HepG2 (cell line): ENCODE data around the gene SYT9. TPM values are rescaled to one million over a fixed set of nuclear protein-coding genes. Genes with fewer than 3 reads are reported as not detected.
A peak's percentile ranks its signal among the peaks of the same experiment; 100 is the strongest.

Source experiments
- ATAC-seq: fragments of 200-7000 bp; cut with Tn5 transposase; 3 replicates; pipeline ENCODE4 v1.9.1; 2020; ENCODE audit warnings: mild to moderate bottlenecking, moderate library complexity
- BruUV-seq: library from RNA; stranded (reverse); fragments of 400-500 nt; replicated peaks from 2 replicates; lab custom pipeline; 2021; lab: Mats Ljungman, UMichigan
- CTCF ChIA-PET: fragments of 300-600 bp; formaldehyde crosslinking; extraction: SDS; loops from one replicate; lab custom pipeline; 2021; ENCODE audit warnings: low total read pairs, inconsistent platforms, low intra/inter-chr PET ratio; lab: Yijun Ruan, JAX
- POLR2A ChIA-PET: fragments of 350-600 bp; sonication (Branson Sonifier 250); formaldehyde crosslinking; loops from one replicate; lab custom pipeline; 2020; ENCODE audit warnings: antibody characterized with exemption, inconsistent platforms; lab: Yijun Ruan, JAX
- DNase-seq: peaks from one replicate; pipeline ENCODE4 v3.0.0-alpha.2; 2015; ENCODE audit warnings: low spot score
- FAIRE-seq: peaks from 3 replicates; lab custom pipeline; 2011; peaks lifted over from hg19 to GRCh38; lab: Jason Lieb, UNC
- H2AFZ ChIP-seq: one replicate; pipeline ENCODE4 v1.6.1; 2011; ENCODE audit warnings: low read length, inconsistent platforms
- H3K27ac ChIP-seq: fragments of 300-600 bp; 3 replicates; pipeline ENCODE4 v1.8.0; 2011; ENCODE audit warnings: mixed run types, mild to moderate bottlenecking, mixed read lengths, low read length, inconsistent platforms; ENCODE audit not compliant: insufficient read depth; ENCODE audit errors: extremely low read length
- H3K27me3 ChIP-seq, 2 experiments: fragments of 200-600 bp in 1 of 2; 2 replicates in 1 of 2; 3 replicates in 1 of 2; pipeline versions ENCODE4 v1.6.0 to v1.8.0; 2011; ENCODE audit warnings: low read length in 2 of 2, mild to moderate bottlenecking in 2 of 2, moderate library complexity in 2 of 2, inconsistent platforms in 1 of 2; ENCODE audit not compliant: insufficient read depth in 2 of 2, control insufficient read depth in 1 of 2
- H3K36me3 ChIP-seq, 2 experiments: fragments of 200-600 bp in 1 of 2; replicated peaks in 1 of 2; 2 replicates in 1 of 2; 3 replicates in 1 of 2; pipeline versions ENCODE4 v1.5.1 to v1.8.0; 2011; ENCODE audit warnings: low read length in 2 of 2, inconsistent platforms in 1 of 2; ENCODE audit not compliant: insufficient read depth in 2 of 2, control insufficient read depth in 1 of 2
- H3K4me1 ChIP-seq: 2 replicates; pipeline ENCODE4 v1.5.1; 2012; ENCODE audit warnings: low read length, inconsistent platforms; ENCODE audit not compliant: insufficient read depth
- H3K4me2 ChIP-seq: 2 replicates; pipeline ENCODE4 v1.6.0; 2011; ENCODE audit warnings: low read depth, low read length, inconsistent platforms
- H3K4me3 ChIP-seq, 3 experiments: fragments of 200-600 bp in 1 of 3; sonication (generic), shearing (Covaris generic) in 1 of 3; replicated peaks in 1 of 3; 2 replicates each; pipeline ENCODE4 v1.5.1; 2011 to 2016; ENCODE audit warnings: low read length in 3 of 3, inconsistent platforms in 2 of 3, low read depth in 2 of 3, mild to moderate bottlenecking in 2 of 3, control low read depth in 1 of 3, mixed read lengths in 1 of 3; ENCODE audit not compliant: insufficient read depth in 1 of 3
- H3K79me2 ChIP-seq: one replicate; pipeline ENCODE4 v1.6.1; 2011; ENCODE audit warnings: low read length, inconsistent platforms; ENCODE audit not compliant: insufficient read depth
- H3K9ac ChIP-seq: 2 replicates; pipeline ENCODE4 v1.6.0; 2011; ENCODE audit warnings: mild to moderate bottlenecking, low read depth, low read length, inconsistent platforms; ENCODE audit not compliant: insufficient read depth
- H3K9me3 ChIP-seq: 2 replicates; pipeline ENCODE4 v1.5.1; 2012; ENCODE audit warnings: mild to moderate bottlenecking, low read length
- H4K20me1 ChIP-seq: 2 replicates; pipeline ENCODE4 v1.6.0; 2011; ENCODE audit warnings: inconsistent platforms, mild to moderate bottlenecking, low read length, moderate library complexity; ENCODE audit not compliant: insufficient read depth
- MIER2 ChIP-seq: IDR thresholded peaks from 2 replicates; pipeline ENCODE4 v1.6.1; 2016; ENCODE audit warnings: missing biosample characterization, missing genetic modification reagents
- PHF8 ChIP-seq: sonication (generic); formaldehyde crosslinking; IDR thresholded peaks from 2 replicates; pipeline ENCODE4 v1.5.0; 2020; ENCODE audit warnings: missing genetic modification reagents
- TBL1XR1 ChIP-seq: fragments of 150-350 bp; IDR thresholded peaks from 2 replicates; pipeline ENCODE4 v1.6.1; 2014; ENCODE audit warnings: borderline replicate concordance, low read length; ENCODE audit not compliant: partially characterized antibody
- ZNF264 ChIP-seq: sonication (generic); formaldehyde crosslinking; IDR thresholded peaks from 2 replicates; pipeline ENCODE4 v1.4.0; 2020; ENCODE audit warnings: missing genetic modification reagents
- ZNF569 ChIP-seq: sonication (generic); formaldehyde crosslinking; IDR thresholded peaks from 2 replicates; pipeline ENCODE4 v1.5.0; 2020; ENCODE audit warnings: mild to moderate bottlenecking, missing genetic modification reagents, moderate library complexity, borderline replicate concordance
- WGBS: methylation state at CpG from one replicate; pipeline ENCODE4 v1.1.6; 2017; ENCODE audit warnings: low lambda C conversion rate; 5-methylcytosine and 5-hydroxymethylcytosine counted together
- in situ Hi-C: cut with HindIII; loops from 2 replicates; pipeline ENCODE4 v1.10.0; 2017; ENCODE audit warnings: low pct_unique_long_range_greater_than_20kb; ENCODE audit not compliant: extremely low pct_ligation_motif_present
- intact Hi-C: fragments of 100-400 bp; cut with micrococcal nuclease; formaldehyde crosslinking; loops from one replicate; pipeline ENCODE4 v1.10.0; 2022; ENCODE audit not compliant: unreplicated experiment
- polyA plus RNA-seq, 8 experiments: library from polyadenylated mRNA; depleted of rRNA in 3 of 8; stranded (reverse) in 7 of 8; unstranded in 1 of 8; fragments of >200 nt; fragmentation: Illumina TruSeq in 4 of 8; extraction: Trizol in 4 of 8; gene quantifications; 2 replicates each; pipeline versions ENCODE4 v1.2.1 to v1.2.3, GENCODE V29; 2011 to 2016; ENCODE audit warnings: low read depth in 4 of 8, missing spikeins in 1 of 8, mixed read lengths in 1 of 8; ENCODE audit not compliant: insufficient read depth in 1 of 8
- total RNA-seq, 5 experiments: library from RNA; depleted of rRNA; stranded (reverse); fragments of >200 nt; fragmentation: Illumina TruSeq; extraction: Trizol; gene quantifications; 2 replicates each; pipeline ENCODE4 v1.2.3, GENCODE V29; 2016; ENCODE audit warnings: low read depth in 1 of 5
- TF ChIP-seq, protein P1 (sequence below), 2 experiments: IDR thresholded peaks; 2 replicates each; pipeline ENCODE4 v1.6.1; 2011 to 2012; ENCODE audit warnings: low read length in 2 of 2, borderline replicate concordance in 1 of 2, low read depth in 1 of 2, mild to moderate bottlenecking in 1 of 2, moderate library complexity in 1 of 2
- TF ChIP-seq, protein P2 (sequence below): sonication (generic); formaldehyde crosslinking; IDR thresholded peaks from 2 replicates; pipeline ENCODE4 v1.8.1; 2023; ENCODE audit warnings: mild to moderate bottlenecking, inconsistent platforms, moderate library complexity, missing genetic modification reagents, borderline replicate concordance
- TF ChIP-seq, protein P3 (sequence below), 2 experiments: sonication (generic) in 1 of 2; formaldehyde crosslinking in 1 of 2; IDR thresholded peaks; 2 replicates each; pipeline versions ENCODE4 v1.4.0 to v1.6.1; 2018 to 2020; ENCODE audit warnings: missing genetic modification reagents in 2 of 2, borderline replicate concordance in 1 of 2, low read depth in 1 of 2, mild to moderate bottlenecking in 1 of 2, missing biosample characterization in 1 of 2

SYT9 gene
- total and polyA plus RNA-seq, 2 of the 13 experiments (the other 11 are each of a cell fraction or from before 2014, with no cell fraction given) = not detected

- H3K36me3 ChIP-seq = no peaks in the 10 kb centered on the region
- H3K27ac ChIP-seq = no peak overlapping the region
- no peaks in the 10 kb centered on the region for H3K9me3 ChIP-seq
- DNase-seq = no peak
- BruUV-seq = no TSS peak
- no peaks in the 10 kb centered on the region for H3K79me2 ChIP-seq
- no peak for ATAC-seq
- H3K4me1 ChIP-seq = no peaks in the 10 kb centered on the region
- TF ChIP-seq PHF8 (CRISPR knock-in tag) (no peak), TBL1XR1 (no peak), MIER2 (CRISPR knock-in tag) (0 out of 2 replicates have a peak, but pooled peaks have one; percentile 54), ZNF264 (CRISPR knock-in tag) (no peak), ZNF569 (CRISPR knock-in tag) (no peak)
- TF ChIP-seq, protein P1, sequence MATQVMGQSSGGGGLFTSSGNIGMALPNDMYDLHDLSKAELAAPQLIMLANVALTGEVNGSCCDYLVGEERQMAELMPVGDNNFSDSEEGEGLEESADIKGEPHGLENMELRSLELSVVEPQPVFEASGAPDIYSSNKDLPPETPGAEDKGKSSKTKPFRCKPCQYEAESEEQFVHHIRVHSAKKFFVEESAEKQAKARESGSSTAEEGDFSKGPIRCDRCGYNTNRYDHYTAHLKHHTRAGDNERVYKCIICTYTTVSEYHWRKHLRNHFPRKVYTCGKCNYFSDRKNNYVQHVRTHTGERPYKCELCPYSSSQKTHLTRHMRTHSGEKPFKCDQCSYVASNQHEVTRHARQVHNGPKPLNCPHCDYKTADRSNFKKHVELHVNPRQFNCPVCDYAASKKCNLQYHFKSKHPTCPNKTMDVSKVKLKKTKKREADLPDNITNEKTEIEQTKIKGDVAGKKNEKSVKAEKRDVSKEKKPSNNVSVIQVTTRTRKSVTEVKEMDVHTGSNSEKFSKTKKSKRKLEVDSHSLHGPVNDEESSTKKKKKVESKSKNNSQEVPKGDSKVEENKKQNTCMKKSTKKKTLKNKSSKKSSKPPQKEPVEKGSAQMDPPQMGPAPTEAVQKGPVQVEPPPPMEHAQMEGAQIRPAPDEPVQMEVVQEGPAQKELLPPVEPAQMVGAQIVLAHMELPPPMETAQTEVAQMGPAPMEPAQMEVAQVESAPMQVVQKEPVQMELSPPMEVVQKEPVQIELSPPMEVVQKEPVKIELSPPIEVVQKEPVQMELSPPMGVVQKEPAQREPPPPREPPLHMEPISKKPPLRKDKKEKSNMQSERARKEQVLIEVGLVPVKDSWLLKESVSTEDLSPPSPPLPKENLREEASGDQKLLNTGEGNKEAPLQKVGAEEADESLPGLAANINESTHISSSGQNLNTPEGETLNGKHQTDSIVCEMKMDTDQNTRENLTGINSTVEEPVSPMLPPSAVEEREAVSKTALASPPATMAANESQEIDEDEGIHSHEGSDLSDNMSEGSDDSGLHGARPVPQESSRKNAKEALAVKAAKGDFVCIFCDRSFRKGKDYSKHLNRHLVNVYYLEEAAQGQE (IDR thresholded peaks at IDR 0.05; ENCODE audit: borderline replicate concordance in 1 of 2, low read depth in 1 of 2, low read length in 2 of 2) = peak in 1 of 2 experiments; percentile 79; a peak in 3 of 4 replicates
- TF ChIP-seq, protein P2, sequence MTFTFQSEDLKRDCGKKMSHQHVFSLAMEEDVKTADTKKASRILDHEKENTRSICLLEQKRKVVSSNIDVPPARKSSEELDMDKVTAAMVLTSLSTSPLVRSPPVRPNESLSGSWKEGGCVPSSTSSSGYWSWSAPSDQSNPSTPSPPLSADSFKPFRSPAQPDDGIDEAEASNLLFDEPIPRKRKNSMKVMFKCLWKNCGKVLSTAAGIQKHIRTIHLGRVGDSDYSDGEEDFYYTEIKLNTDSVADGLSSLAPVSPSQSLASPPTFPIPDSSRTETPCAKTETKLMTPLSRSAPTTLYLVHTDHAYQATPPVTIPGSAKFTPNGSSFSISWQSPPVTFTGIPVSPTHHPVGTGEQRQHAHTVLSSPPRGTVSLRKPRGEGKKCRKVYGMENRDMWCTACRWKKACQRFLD (CRISPR knock-in tag) = no peak
- TF ChIP-seq, protein P3, sequence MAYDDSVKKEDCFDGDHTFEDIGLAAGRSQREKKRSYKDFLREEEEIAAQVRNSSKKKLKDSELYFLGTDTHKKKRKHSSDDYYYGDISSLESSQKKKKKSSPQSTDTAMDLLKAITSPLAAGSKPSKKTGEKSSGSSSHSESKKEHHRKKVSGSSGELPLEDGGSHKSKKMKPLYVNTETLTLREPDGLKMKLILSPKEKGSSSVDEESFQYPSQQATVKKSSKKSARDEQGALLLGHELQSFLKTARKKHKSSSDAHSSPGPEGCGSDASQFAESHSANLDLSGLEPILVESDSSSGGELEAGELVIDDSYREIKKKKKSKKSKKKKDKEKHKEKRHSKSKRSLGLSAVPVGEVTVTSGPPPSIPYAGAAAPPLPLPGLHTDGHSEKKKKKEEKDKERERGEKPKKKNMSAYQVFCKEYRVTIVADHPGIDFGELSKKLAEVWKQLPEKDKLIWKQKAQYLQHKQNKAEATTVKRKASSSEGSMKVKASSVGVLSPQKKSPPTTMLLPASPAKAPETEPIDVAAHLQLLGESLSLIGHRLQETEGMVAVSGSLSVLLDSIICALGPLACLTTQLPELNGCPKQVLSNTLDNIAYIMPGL (CRISPR knock-in tag; IDR thresholded peaks at IDR 0.05; ENCODE audit: borderline replicate concordance in 1 of 2, low read depth in 1 of 2) = no peak
- H3K9ac ChIP-seq = no peak overlapping the region
- ChIA-PET POLR2A (no interaction called here), CTCF (no interaction called here)
- intact Hi-C loops (no loop called here), in situ Hi-C loops (no loop called here)
- no peaks in the 10 kb centered on the region for H4K20me1 ChIP-seq
- H3K4me2 ChIP-seq = no peak overlapping the region
- no peak overlapping the region for H3K4me3 ChIP-seq
- 0% methylated on average over 2 of the region's 2 CpGs for WGBS
- no peak overlapping the region for H2AFZ ChIP-seq
- no peaks in the 10 kb centered on the region for H3K27me3 ChIP-seq
- FAIRE-seq = no peak
Observed at GRCh38 chr11:7272373-7272772, 20.7 kb downstream of the SYT9 start.
